GM19193 (cell line): ENCODE results near the gene TRIB2.

Experiments
- POLR2A ChIP-seq: IDR thresholded peaks from 4 replicates; pipeline ENCODE4 v1.6.1; 2011; ENCODE audit not compliant: insufficient read depth, insufficient read length; ENCODE audit errors: extremely low read depth

TRIB2 gene

DNA sequence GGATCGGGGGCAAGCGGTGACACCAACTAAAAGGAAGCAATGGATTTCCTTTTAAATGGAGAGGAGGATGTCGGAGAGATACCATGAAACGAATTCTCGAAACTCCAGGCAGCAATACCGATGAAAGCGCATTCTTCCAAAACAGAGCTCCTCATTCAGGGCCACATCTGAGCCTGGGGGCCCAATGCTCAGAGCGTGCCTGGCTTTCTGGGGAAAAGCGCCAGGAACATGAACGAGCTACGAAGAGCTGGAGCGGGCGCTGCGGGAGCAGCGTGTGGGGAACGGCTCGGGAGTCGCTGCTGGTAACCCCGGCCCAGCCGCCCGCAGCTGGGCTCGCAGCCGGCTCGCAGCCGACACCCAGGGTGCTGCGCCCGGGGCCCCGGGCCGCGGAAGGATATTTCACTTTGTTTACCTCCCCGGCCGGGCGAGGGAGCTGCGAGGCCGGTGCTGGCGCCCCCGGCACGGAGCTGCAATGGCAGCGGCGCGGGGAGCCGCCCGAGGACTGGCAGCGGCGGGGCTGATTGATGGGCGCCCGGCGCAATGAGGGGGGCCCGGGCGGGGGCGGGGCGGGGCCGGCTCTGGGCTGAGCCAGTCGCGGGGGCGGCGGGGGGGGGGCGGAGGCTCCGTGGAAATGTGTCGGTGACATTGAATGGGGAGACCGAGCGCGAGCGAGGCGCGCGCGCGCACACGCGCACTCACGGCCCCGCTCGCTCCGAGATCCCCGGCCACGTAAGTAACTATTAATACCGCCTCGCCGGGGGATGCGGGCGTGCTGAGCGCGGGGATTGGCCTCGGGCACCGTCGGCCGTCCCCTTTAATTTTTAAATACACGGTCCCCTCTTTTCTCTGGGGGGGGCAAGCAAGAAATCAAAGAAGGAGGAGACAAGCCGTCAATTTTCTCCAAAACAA is at the start of gene TRIB2:
TSS of gene TRIB2 (plus strand) at position 655 of the 909 bp plus-strand sequence. CDS start 1,372 bp downstream, outside the sequence.
- TF ChIP-seq POLR2A, result no peak

- TF ChIP-seq POLR2A, result no peak
Measured at GRCh38 chr2:12669036-12669435, 47.7 kb upstream of the TRIB2 start.

DNA sequence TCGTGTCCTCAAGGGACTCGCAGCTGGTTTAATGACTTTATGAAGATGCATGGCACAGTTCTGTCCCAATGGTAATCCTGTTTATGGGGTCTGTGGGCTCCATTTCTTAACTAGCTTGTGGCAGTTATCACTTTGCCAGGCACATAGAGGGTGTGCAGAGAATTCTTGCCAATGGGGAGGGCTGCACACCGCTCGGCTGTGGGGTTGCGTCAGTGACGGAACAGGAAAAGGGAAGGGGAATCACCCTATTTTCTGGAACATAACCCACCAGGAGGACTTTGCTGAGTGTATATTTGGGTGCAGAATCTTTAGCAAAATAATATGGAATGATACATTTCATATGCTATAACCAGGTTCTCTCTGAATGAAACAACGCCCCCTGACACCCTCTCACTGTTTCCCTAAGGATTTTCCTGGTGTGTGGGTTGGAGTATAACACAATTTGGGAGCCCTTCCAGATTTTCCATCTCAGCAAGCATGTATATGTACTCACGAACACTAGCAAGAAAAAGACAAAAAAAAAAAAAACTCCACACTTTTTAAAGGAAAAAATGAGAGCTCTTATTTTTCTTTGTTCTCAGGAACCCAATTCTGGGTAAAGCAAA is 43.9 kb upstream of the TRIB2 start:
- TF ChIP-seq POLR2A, result no peak

DNA sequence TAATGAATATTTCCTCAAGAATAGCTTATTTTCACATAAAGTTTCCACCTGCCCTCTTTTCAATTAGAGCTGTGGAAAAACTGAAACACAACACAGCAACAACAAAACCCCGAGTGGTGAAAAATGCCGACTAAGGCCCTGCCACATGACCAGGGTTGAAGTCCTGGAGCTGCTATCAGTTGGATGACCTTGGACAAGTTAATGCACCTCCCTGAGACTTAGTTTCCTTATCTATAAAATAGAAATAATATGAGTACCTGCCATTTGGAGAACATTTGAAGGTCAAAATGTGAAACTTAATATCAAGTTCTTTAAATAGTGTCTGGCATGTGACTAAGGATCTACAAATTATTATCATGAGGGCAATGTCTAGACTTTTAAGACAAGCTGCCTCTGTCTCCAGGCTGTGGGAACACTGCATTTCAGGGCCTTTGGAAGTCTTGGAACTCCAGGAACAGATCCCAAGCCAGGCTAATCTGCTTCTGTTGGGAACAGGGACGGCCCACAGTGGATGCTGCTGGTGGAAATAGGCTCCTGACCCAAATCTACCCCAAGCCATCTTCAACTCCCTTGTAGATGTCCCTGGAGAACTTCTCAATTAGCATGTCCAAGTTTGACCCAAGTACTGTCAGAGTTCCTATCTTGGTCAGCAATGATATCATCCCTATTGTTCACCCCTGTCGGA is 42.0 kb upstream of the TRIB2 start:
- TF ChIP-seq POLR2A, result no peak

GRCh38 chr2:12675352-12675795 is 41.4 kb upstream of the TRIB2 start:
- TF ChIP-seq POLR2A, result no peak

DNA sequence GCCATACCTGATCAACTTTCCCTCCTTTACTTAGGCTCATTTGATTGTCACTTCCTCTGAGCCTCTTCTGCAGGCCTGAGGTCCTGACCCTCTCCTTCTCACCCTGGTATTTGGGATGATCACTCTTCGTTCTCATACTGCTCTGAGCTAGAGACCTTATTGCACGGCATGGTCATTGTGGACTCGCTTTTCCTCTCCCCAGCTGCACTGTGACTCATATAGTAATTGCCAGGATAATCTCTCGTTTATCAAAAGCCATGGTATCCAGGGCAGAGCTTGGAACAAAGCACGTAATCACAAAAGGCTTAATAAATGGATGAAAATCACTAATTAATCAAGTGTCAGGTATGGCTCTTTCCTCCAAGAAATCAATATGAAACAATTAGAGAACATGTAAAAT is 40.9 kb upstream of the TRIB2 start:
- no peak for TF ChIP-seq POLR2A

- TF ChIP-seq POLR2A, result no peak
Measured at GRCh38 chr2:12676771-12677170, 40.0 kb upstream of the TRIB2 start.

DNA sequence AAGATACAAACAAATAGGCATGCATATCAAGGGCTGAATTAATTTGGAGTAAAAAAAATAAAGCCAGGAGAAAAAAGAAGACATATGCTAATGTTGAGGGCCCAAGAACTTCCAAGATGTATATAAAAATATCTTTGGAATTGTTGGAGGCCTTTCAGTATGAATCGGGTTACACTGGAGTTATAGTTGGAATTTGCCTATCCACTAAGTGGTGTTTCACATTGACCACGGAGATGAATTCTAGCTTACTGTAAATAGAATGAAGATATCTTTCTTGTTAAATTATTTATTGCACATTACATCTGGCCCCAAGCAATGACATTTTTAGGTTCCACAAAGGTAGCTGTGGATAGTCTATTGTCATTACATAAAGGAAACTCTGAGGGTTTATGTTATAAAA is 38.5 kb upstream of the TRIB2 start:
- no peak for TF ChIP-seq POLR2A

- TF ChIP-seq POLR2A, result no peak
Measured at GRCh38 chr2:12679550-12680072, 37.1 kb upstream of the TRIB2 start.

DNA sequence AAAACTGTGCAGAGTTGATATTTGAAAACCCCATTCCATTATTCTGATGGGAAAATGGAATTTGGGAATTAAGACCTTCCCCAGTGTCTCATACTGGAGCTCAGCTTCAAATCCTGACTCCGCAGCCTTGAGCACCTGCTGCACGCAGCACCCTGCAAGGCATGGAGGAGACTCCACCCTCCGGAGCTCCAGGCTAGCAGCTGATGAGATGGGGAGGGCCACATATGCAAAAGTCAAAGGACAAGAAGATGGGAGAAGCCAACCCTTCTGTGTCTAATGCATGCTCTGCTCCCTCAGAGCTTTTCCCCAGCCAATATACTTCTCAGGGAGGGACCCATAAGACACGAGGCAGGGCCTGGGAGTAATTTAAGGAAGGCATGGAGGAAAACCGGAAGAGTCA is 34.7 kb upstream of the TRIB2 start:
- no peak for TF ChIP-seq POLR2A

GRCh38 chr2:12683457-12684100 is 33.2 kb upstream of the TRIB2 start:
- no peak for TF ChIP-seq POLR2A

GRCh38 chr2:12684471-12684936 is 32.2 kb upstream of the TRIB2 start:
- no peak for TF ChIP-seq POLR2A

- TF ChIP-seq POLR2A, result no peak
Measured at GRCh38 chr2:12685145-12685544, 31.6 kb upstream of the TRIB2 start.

- no peak for TF ChIP-seq POLR2A
Measured at GRCh38 chr2:12685956-12686355, 30.8 kb upstream of the TRIB2 start.
